ENCODE data around the gene SLC22A2. TPM values are rescaled to one million over a fixed set of nuclear protein-coding genes. Genes with fewer than 3 reads are reported as not detected.

Gene SLC22A2
- total and polyA plus RNA-seq, 2 of the 13 experiments (the other 11 are each of a cell fraction or from before 2014, with no cell fraction given) = not detected

GRCh38 chr6:160274871-160275510, 16.4 kb upstream of the SLC22A2 start (continued):
- no peak for TF ChIP-seq ZBTB25 (CRISPR knock-in tag; IDR thresholded peaks at IDR 0.05)
- no peak for TF ChIP-seq ZNF674 (CRISPR knock-in tag; IDR thresholded peaks at IDR 0.05; ENCODE audit: low read depth)
- TF ChIP-seq ELF4 (CRISPR knock-in tag; IDR thresholded peaks at IDR 0.05; ENCODE audit: borderline replicate concordance) = no peak
- TF ChIP-seq ZNF430 (CRISPR knock-in tag; IDR thresholded peaks at IDR 0.05) = no peak
- TF ChIP-seq IRX3 (CRISPR knock-in tag; IDR thresholded peaks at IDR 0.05; ENCODE audit: borderline replicate concordance, low read depth) = no peak

- Histone ChIP-seq H3K4me1 (ENCODE audit: insufficient read depth, low read length) (no peaks in the 10 kb centered on the region), H3K79me2 (ENCODE audit: insufficient read depth, low read length) (no peaks in the 10 kb centered on the region), H2AFZ (ENCODE audit: low read length) (no peak overlapping the region), H3K9ac (ENCODE audit: insufficient read depth, low read depth, low read length) (no peak overlapping the region), H3K36me3 (replicated peaks in 1 of 2; ENCODE audit: control insufficient read depth in 1 of 2, insufficient read depth in 2 of 2, low read length in 2 of 2) (no peaks in the 10 kb centered on the region), H3K9me3 (ENCODE audit: low read length) (no peaks in the 10 kb centered on the region), H3K4me2 (ENCODE audit: low read depth, low read length) (no peak overlapping the region), H3K27me3 (ENCODE audit: control insufficient read depth in 1 of 2, insufficient read depth in 2 of 2, low read length in 2 of 2) (peaks cover 0 to 22% of the 10 kb centered on the region in 2 experiments; a peak in 3 of 5 replicates), H4K20me1 (ENCODE audit: insufficient read depth, low read length) (no peaks in the 10 kb centered on the region), H3K27ac (ENCODE audit: extremely low read length, insufficient read depth, low read length) (no peak overlapping the region), H3K4me3 (replicated peaks in 1 of 3; ENCODE audit: insufficient read depth in 1 of 3, low read depth in 2 of 3, low read length in 3 of 3) (no peak overlapping the region)
- no TSS peak for BruUV-seq (replicated peaks)
- FAIRE-seq = no peak
- ATAC-seq = no peak
- DNase-seq (ENCODE audit: low spot score) = no peak
- intact Hi-C loops (cut with micrococcal nuclease; ENCODE audit: unreplicated experiment) = no loop called here
- WGBS (ENCODE audit: low lambda C conversion rate) = 68% methylated on average over 5 of the region's 5 CpGs
- POLR2A ChIA-PET = no interaction called here
- CTCF ChIA-PET (ENCODE audit: low intra/inter-chr PET ratio, low total read pairs) = no interaction called here
- in situ Hi-C loops (cut with HindIII; ENCODE audit: extremely low pct_ligation_motif_present, low pct_unique_long_range_greater_than_20kb) = no loop called here
- TF ChIP-seq BRD4 (CRISPR knock-in tag; IDR thresholded peaks at IDR 0.05) (no peak), HIVEP1 (CRISPR knock-in tag; IDR thresholded peaks at IDR 0.05) (no peak), ZNF784 (CRISPR knock-in tag; IDR thresholded peaks at IDR 0.05; ENCODE audit: borderline replicate concordance) (no peak), IKZF4 (CRISPR knock-in tag; IDR thresholded peaks at IDR 0.05; ENCODE audit: borderline replicate concordance, low read depth, not compliant biosample characterization) (no peak), SNAPC4 (CRISPR knock-in tag; IDR thresholded peaks at IDR 0.05) (no peak), PHF21A (CRISPR knock-in tag; IDR thresholded peaks at IDR 0.05) (no peak), TRIM22 (IDR thresholded peaks at IDR 0.05) (no peak)
Measured at GRCh38 chr6:160273750-160274149, 15.1 kb upstream of the SLC22A2 start.

Data from HepG2 (cell line).